ENCODE results near the gene MTUS2.

MTUS2 gene

DNA sequence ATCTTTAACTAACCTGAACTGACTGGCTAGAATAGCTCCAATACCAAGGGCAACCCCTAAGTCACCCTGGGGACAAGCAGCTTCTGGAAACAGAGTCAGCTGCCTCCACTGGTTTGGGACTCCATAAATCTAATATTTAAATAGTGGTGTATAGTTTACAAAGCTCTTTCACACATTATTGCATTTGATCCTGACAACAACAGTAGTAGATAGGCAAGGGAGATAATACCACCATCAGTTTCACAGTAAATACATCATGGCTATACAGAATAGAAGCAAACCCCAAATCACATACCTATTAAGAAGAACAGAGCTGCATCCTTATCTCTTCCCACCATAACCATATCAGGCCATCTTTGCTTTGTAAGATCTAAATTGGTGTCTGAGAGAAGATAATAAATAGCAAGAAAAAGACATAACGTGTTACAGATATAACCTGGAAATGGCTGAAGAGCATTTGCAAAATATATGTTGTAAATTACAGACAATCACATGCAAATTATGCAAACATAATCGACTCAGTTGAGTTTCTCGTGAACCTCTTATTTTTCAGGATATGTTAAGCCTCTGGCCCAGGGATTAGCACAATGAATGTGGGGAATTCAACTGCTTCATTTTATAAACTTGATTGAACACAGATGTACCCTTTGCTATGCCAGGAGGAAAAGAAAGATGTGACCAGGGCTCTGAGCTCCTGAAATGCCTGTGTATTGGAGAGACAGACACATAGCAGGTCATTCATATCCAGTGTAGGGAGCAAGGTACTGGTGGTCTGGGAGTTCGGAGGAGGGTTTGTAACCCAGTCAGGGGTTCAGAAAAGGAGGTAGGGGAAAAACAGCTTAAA, 632.9 kb downstream of the MTUS2 start:
- no peak for DNase-seq (ENCODE audit: low read depth)
- TF ChIP-seq, protein P1, sequence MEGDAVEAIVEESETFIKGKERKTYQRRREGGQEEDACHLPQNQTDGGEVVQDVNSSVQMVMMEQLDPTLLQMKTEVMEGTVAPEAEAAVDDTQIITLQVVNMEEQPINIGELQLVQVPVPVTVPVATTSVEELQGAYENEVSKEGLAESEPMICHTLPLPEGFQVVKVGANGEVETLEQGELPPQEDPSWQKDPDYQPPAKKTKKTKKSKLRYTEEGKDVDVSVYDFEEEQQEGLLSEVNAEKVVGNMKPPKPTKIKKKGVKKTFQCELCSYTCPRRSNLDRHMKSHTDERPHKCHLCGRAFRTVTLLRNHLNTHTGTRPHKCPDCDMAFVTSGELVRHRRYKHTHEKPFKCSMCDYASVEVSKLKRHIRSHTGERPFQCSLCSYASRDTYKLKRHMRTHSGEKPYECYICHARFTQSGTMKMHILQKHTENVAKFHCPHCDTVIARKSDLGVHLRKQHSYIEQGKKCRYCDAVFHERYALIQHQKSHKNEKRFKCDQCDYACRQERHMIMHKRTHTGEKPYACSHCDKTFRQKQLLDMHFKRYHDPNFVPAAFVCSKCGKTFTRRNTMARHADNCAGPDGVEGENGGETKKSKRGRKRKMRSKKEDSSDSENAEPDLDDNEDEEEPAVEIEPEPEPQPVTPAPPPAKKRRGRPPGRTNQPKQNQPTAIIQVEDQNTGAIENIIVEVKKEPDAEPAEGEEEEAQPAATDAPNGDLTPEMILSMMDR (conservative IDR thresholded peaks at IDR 0.05; ENCODE audit: low read depth, low read length): no peak
- no peak overlapping the region for H3K4me3 ChIP-seq (ENCODE audit: low read length)

DNA sequence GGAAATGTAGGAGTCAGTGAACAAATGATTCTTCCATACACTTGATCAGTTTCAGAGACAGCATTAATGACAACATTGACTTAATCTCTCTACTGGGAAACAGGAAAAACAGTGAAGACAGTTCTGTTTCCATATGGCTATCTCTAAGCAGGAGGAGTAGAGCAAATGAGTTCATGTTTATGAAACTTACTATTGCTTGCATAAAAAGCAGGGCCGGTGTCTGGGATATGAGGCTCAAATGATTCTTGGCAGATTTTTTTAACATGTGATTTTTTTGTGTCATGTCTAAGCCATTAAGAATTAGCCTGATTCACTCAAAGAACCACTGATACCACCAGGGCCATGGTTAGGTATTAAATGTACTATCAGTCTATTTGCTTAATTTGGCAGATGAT, 633.5 kb downstream of the MTUS2 start:
- DNase-seq (ENCODE audit: low read depth): no peak
- H3K4me3 ChIP-seq (ENCODE audit: low read length): no peak overlapping the region
- TF ChIP-seq, protein P1 (conservative IDR thresholded peaks at IDR 0.05; ENCODE audit: low read depth, low read length): no peak

DNA sequence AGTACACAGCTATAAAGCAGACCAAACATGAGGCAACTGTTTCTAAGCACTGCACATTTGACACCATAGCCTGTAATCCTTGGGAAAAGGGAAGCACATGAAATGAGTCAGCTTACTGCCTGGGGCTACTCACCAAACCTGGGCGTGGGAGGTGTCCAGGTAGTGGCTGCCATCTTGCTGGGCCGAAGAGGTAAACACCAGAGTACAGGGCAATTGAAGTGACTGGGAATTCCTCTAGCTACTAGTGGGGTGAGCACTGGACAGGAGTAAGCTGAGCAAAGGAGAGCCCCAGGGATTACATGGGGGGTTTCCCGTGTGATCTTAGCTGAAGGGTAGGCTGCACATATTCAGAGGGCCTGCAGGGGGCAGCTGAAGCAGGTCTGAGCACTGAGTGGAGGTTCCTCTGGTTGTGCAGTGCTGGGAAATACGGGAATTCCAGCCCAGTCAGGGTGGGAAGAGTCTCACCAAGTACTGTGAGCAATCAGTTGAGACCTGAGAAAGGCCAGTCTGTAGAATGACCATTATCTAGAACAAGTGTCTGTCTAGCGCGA, 634.9 kb downstream of the MTUS2 start:
- H3K4me3 ChIP-seq (ENCODE audit: low read length): no peak overlapping the region
- DNase-seq (ENCODE audit: low read depth): no peak
- TF ChIP-seq, protein P1 (conservative IDR thresholded peaks at IDR 0.05; ENCODE audit: low read depth, low read length): peak; percentile 51

DNA sequence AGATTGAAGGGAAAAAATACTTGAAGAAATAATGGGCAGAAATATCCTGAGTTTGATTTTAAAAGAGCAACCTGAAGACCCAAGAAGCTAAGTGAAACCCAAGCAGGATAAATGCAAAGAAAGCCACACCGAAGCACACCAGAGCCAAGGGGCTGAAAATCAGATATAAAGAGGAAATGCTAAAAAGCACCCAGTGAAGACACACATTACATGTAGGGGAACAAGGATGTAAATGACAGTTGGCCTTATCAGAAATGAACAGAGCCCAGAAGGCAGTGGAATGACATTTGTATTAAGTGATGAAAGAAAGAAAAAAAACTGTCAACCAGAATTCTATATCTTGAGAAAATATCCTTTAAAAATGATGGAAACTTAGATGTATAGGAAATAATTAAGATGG, 636.3 kb downstream of the MTUS2 start:
- no peak for DNase-seq (ENCODE audit: low read depth)
- TF ChIP-seq, protein P1 (conservative IDR thresholded peaks at IDR 0.05; ENCODE audit: low read depth, low read length): no peak
- no peak overlapping the region for H3K4me3 ChIP-seq (ENCODE audit: low read length)

DNA sequence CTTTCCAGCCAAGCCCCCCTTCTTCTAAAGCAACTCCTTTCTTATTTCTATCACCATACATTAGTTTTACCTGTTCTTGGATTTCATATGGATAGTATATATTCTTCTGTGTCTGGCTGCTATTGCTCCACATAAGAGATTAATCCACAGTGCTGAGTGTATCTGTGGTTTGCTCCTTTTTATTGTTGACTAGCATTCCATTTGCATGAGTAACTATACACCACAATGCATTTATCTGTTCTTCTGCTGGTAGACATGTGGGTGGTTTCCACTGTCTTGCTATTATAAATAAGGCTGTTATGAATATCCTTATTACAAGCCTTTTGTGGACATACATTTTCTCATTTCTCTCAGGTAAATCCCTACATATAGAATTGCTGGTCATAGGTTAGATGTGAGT, 637.2 kb downstream of the MTUS2 start:
- TF ChIP-seq, protein P1 (conservative IDR thresholded peaks at IDR 0.05; ENCODE audit: low read depth, low read length): no peak
- DNase-seq (ENCODE audit: low read depth): no peak
- no peak overlapping the region for H3K4me3 ChIP-seq (ENCODE audit: low read length)

DNA sequence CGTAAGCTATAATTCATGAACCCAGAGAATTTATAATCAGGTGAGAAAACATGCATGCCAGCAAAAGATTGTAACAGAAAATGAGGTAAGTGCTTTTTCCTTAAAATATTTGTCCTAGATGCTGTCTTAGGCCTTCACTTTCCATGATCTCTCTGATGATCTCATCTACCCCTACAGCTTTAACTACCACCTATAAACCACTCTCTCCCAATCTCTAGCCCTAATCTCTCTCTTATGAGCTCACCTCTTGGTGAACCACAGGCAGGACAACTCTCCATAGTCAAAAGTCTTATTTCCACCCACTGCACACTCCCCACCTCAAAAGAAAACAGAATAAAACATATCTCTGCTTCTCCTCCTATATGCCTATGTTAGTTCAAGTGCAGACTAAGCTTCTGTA, 638.3 kb downstream of the MTUS2 start:
- no peak overlapping the region for H3K4me3 ChIP-seq (ENCODE audit: low read length)
- no peak for DNase-seq (ENCODE audit: low read depth)
- TF ChIP-seq, protein P1 (conservative IDR thresholded peaks at IDR 0.05; ENCODE audit: low read depth, low read length): no peak
